ENCODE data around the gene MKKS.

The MKKS gene

DNA sequence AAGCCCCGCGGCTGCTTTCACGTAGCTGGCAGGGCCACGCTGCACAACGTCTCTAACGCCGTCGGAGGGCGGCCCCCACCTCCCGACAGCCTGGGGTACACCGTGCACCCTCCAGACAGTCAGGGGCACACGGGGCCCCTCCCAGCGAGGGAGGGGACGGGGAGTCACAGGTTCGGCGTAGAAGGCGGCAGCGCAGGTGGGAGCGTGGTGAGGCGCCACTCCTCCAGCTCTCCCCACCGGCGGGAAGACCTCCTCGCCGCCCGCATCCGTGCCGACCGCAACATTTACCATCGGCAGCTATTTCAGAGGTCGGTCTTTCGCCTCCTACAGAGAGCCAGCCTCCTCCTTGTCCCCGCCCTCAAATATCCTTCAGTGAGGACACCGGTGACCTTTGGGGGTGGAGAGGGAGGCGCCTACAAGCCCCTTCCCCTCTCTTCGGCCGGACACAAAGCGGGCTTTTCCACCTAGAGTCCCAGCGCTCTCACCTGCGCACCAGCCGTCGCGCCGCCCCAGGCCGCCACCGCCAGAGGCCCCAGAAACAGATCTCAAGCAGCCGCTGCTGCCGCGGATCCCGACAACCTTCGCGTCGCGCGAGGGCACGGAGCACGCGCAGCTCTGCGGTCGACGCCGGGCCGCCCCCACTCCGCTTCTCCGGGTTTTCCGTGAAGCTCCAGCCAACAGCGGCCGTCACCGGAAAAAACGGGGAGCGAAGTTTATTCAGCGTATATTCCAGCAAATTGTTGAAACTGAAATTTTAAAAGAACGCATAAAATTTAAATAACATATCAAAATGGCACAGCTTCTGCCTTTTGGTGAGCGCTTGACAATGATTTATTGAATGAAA is at the start of gene MKKS:
MKKS (minus strand) TSS at position 600 of the 844 bp plus-strand sequence. CDS start 20,708 bp downstream, outside the sequence.
- DNase-seq: peak in 57 of 58 donors; percentile 44 to 92 (median 82)

GRCh38 chr20:10483691-10484090 is 49.7 kb upstream of the MKKS start:
- no peak for DNase-seq

DNA sequence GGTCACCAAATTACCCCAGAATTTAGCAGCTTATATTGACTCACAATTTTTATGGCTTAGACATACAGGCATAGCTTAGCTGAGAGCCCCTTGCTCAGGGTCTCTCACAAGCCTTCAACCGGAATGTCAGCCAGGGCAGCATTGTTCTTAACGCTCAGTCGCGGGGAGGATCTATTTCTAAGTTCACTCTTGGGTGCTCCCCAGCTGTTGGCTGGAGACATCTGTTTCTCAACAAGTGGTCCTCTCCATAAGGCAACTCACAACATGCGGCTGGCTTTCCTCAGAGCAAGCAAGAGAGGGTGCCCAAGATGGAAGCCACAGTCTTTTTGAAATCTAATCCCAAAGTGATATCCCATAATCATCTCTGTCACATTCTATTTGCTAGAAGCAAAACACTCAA is 47.7 kb upstream of the MKKS start:
- no peak for DNase-seq

- no peak for DNase-seq
Measured at GRCh38 chr20:10478930-10479329, 44.9 kb upstream of the MKKS start.

DNA sequence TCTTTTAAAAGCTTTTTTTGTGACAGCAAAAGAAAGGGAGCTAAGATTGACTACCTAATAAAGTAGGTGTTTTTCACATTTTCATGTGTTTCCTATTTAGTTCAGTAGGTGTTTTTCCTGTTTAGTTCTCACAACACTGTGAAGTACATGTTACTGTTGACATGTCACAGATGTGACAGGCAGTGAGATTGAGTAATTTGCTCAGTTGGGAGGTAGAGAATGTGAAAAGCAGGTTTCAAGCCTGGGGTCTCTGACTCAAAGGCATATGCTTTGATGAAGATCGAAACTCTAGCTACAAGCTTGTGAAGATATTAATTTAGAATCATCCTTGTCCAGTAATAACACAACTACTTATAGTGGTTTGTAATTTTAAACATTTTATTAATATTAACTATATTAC is 44.2 kb upstream of the MKKS start:
- DNase-seq: no peak

- no peak for DNase-seq
Measured at GRCh38 chr20:10476319-10476724, 42.3 kb upstream of the MKKS start.

DNA sequence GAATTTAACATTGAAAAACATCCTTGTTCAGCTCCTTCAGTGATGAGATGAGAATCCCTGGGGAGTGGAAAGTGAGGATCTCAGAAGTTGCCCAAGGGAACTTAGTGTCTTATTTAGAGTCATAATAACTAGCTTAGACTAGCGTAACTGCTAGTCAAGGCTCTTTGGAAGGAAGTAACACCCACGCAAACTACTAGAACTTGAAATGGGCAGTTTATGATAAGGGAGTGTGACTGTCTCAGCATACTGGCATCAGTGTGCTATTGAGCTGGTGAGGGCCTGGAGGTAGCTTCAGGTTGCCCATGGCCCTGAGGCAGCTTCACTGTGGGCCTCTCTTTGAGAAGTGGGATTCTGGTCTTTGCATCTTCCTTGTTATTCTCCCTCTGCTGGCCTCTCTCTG is 41.2 kb upstream of the MKKS start:
- DNase-seq: no peak

- DNase-seq: no peak
Measured at GRCh38 chr20:10474606-10475184, 40.7 kb upstream of the MKKS start.

DNA sequence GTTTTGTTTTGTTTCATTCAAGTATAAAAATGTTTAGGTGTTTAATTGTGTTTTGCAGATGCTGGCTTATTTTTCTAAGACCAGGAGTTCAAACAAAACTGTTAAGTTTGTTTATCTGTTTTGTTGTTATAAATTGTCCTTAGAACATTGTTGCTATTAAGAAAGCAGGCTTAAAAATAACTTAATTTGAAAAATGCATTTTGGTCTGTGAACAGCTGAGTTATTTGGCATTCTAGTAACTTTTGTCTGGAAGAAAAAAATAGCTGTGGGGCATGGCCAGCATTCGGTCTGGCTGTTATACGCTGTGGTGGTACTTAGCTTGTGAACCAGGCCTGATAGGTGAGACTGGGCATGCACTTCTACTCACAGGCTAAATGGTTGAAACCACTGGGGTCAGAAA is 38.8 kb upstream of the MKKS start:
- DNase-seq: no peak

- no peak for DNase-seq
Measured at GRCh38 chr20:10470276-10470675, 36.3 kb upstream of the MKKS start.

DNA sequence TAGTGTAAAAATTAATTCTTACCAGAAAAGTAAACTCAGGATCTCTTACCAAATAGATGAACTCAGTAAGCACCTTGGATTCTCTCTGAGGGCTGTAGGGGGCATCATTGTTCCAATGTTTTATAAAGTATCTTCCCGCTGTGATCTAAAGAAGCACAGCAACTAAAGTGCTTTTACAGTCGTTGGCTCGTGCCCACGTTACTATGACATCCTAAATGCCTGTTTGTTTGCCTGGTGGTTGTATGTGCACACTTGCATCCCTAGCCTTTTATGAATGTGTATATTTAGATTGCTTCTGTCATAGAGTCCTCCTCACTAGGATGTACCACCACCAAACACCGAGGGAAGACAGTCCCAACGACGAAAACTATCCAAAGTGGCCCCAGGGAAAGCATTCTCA is 35.6 kb upstream of the MKKS start:
- DNase-seq: peak in 19 of 58 donors; percentile 5 to 66 (median 20)

- no peak for DNase-seq
Measured at GRCh38 chr20:10469056-10469455, 35.0 kb upstream of the MKKS start.

- DNase-seq: no peak
Measured at GRCh38 chr20:10468340-10468845, 34.4 kb upstream of the MKKS start.

GRCh38 chr20:10467681-10468339 is 33.8 kb upstream of the MKKS start:
- DNase-seq: no peak

GRCh38 chr20:10466855-10467254 is 32.8 kb upstream of the MKKS start:
- DNase-seq: no peak

DNA sequence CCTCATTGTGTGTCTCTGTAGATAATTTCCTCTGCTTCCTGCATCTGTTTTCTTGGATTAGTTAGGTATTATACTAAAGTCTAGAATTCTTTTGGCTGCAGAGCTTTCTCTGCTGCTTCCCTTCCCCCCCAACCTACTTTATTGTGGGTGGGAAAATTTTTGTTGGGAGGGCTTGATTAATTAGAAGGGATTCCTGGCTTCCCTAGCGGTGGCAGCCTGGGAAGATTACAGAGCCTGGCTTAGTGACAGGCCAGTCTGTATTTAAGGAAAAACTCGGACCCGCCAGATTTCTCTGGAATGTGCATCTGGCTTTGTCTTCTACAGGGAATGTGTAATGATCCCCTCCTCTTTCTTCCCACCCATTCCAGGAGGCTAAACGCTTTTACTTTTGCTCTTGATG is 32.3 kb upstream of the MKKS start:
- DNase-seq: no peak

DNA sequence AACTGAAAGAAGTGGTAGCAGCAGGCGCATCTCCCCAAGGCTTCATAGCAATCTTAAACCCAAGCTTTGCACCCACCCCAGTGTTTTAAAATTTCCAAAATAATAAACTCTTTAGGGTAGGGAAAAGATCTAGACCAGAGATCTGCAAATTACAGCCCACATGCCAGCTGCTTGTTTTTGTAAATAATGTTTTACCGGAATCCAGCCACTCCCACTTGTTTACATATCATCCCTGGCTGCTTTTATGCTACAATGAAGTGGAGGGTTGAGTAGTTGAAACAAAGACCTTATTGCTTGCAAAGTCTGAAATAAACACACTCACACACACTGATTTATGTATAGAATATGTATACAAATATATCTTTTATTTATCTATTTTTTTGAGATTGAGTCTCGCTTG is 31.1 kb upstream of the MKKS start:
- DNase-seq: no peak

DNA sequence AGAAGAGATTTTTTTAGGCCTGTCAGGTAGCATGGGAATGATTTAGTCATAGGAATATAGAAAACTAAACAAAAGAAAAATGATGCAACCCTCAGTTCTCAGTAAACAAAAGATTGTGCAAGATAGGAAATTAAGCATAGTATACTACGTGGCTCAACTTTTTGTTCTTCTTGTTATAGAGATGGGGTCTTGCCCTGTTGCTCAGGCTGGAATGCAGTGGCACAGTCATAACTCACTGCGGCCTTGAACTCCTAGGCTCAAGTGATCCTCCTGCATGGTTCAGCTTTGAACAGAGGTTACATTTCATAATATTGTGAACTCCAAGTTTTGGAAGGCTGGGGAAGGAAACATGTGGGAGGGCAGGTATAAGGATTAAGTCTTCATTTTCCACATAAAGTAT is 29.6 kb upstream of the MKKS start:
- no peak for DNase-seq

DNA sequence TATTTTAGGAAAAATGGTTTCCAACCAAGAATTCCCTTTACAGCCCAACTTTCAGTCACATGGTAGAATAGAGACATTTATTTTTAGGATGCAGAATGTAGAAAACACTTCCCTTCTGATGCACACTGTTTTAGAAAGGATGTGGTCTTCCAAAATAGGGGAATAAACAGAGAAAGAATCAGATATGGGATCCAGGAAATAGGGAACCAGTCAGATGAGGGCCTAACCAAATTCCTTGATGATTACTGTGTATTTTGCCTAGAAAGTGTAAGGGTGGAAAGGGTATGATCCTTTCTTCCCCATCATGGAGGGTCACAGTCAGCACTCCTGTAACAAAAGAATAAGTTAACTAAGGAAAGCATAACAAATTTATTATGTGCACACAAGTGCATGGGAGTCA is 28.5 kb upstream of the MKKS start:
- no peak for DNase-seq

DNA sequence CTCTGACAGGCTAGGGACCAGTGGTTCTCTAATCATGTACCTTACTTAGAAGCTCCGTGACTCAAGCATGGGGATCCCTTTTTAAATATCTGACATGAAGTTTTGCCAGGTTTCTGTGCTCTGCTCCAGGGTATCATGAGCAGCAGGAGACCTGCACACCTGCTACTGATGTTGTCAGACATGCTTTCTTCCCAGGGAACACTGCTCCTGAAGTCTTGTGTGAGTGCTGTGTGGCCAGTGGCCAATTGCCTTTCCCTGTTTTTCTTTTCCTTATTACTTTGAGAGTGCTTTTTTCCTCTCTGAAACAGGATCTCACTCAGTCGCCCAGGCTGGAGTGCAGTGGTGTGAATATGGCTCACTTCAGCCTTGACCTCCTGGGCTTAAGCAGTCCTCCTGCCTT is 27.5 kb upstream of the MKKS start:
- no peak for DNase-seq

DNA sequence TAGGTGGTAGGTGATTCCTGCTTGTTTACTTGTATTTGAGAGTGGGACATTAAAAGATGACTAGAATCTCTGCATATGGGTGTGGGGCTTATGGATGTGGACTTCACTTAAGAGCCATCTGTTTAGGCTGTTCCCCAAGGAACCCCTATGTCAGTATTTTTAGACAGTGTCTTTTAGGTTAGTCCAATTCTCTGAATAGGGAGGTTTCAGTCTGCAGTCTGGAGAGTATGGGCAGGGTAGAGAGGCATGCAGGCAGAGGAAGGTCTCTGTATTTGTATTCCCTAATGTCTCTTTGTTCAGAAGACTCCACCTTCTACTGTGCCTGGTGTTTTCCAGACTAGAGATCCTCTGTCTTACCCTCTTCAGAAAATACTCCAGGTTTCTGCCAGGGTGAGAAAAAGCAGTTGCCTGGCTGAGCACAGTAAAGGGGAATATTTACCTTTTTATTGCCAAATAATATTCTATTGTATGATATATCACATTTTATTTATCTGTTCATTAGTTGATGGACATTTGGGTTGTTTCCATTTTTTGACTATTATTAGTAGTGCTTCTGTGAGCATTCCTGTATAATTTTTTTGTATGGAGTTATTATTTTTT is 20.2 kb upstream of the MKKS start:
- DNase-seq: no peak

DNA sequence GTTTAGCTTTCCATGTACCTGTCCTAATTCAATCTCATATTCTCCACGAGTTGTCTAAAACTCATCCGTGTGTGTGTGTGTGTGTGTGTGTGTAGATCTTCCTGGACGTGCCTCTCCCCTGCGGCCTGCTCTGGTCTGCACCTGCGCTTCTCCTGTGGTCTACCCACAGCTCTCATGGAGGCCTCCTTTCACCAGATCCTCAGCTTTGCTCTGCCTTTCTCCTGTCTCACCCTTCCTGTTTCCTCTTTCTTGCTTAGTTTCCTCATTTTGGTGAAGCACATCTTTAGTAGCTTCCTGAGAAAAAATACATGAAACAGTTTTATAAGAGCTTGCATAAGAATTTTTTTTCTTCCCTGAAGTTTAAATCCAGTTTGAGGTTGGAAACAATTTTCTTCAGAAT is 19.2 kb upstream of the MKKS start:
- DNase-seq: no peak
